ENCODE data around the gene CEP78. TPM values are rescaled to one million over a fixed set of nuclear protein-coding genes. Genes with fewer than 3 reads are reported as not detected.

Gene CEP78
- total RNA-seq, 1 experiment from 2014 or later, result 57.8 TPM

- Histone ChIP-seq H4K91ac (ENCODE audit: insufficient read length, low read depth, low read length) (no peak overlapping the region), H3K4me2 (ENCODE audit: insufficient read depth, insufficient read length, low read length) (no peak overlapping the region), H2BK120ac (ENCODE audit: low read depth, low read length, poor library complexity, severe bottlenecking) (no peak overlapping the region), H2BK15ac (ENCODE audit: low read depth, low read length) (no peak overlapping the region), H3K23me2 (ENCODE audit: insufficient read length, low read depth, low read length, poor library complexity, severe bottlenecking) (peaks cover 9% of the 10 kb centered on the region), H3K23ac (ENCODE audit: insufficient read length, low read depth, low read length) (no peak overlapping the region), H3K79me1 (ENCODE audit: insufficient read depth, low read depth, low read length, poor library complexity, severe bottlenecking) (peaks cover 4% of the 10 kb centered on the region), H3K9me3 (ENCODE audit: control insufficient read depth, low read depth, low read length) (no peaks in the 10 kb centered on the region), H3K4me1 (ENCODE audit: insufficient read depth, low read length) (0 out of 2 replicates have a peak, but pooled peaks cover 2% of the 10 kb centered on the region), H4K8ac (replicated peaks; ENCODE audit: insufficient read length, low read depth, low read length) (no peak overlapping the region), H3K27me3 (ENCODE audit: insufficient read depth, low read length) (no peaks in the 10 kb centered on the region), H3K18ac (ENCODE audit: insufficient read length, low read depth, low read length) (no peak overlapping the region), H3K79me2 (ENCODE audit: insufficient read depth, low read length) (peaks cover 3% of the 10 kb centered on the region; the same call in 1 of the 2 replicates), H2AFZ (ENCODE audit: low read length) (no peak overlapping the region), H3K27ac (ENCODE audit: insufficient read length, low read depth, low read length) (no peak overlapping the region), H2AK5ac (ENCODE audit: insufficient read length, low read length) (no peak overlapping the region), H2BK20ac (ENCODE audit: low read depth, low read length, poor library complexity, severe bottlenecking) (no peak overlapping the region), H4K5ac (ENCODE audit: insufficient read length, low read depth, low read length) (no peak overlapping the region), H2BK5ac (ENCODE audit: insufficient read length, low read length) (no peak overlapping the region), H3T11ph (ENCODE audit: low read length) (no peak overlapping the region), H3K4ac (ENCODE audit: low read depth, low read length) (no peak overlapping the region), H3K14ac (ENCODE audit: insufficient read depth, low read length) (no peak overlapping the region), H3K56ac (ENCODE audit: insufficient read length, low read depth, low read length) (no peak overlapping the region), H3K9ac (ENCODE audit: extremely low read depth, insufficient read length, low read length) (no peak overlapping the region), H2BK12ac (ENCODE audit: insufficient read length, low read depth, low read length) (no peak overlapping the region), H4K20me1 (ENCODE audit: control insufficient read depth, insufficient read depth, insufficient read length) (no peaks in the 10 kb centered on the region)
- no peak for TF ChIP-seq CTCF (conservative IDR thresholded peaks at IDR 0.05)
- no CpG with 5 or more reads among the region's 13 CpGs for WGBS (ENCODE audit: extremely low coverage, insufficient read length, low lambda C conversion rate)
- peak overlapping the region; percentile 17 to 64; a peak in 3 of 5 replicates for H3K4me3 Mint-ChIP-seq
- no peaks in the 10 kb centered on the region for H3K9me3 Mint-ChIP-seq
- peak overlapping the region in 1 of 3 experiments; percentile 21; a peak in 3 of 7 replicates for H3K27ac Mint-ChIP-seq
- peaks cover 18 to 19% of the 10 kb centered on the region in 2 experiments for H3K4me1 Mint-ChIP-seq
- no peaks in the 10 kb centered on the region; the same call in 1 of the 2 replicates for H3K27me3 Mint-ChIP-seq (ENCODE audit: low read depth)
- no peak for DNase-seq
- H3K36me3 Mint-ChIP-seq (ENCODE audit: insufficient read depth in 1 of 3, low read depth in 3 of 3), result peaks cover 11 to 37% (median 34%) of the 10 kb centered on the region in 3 experiments
These were observed 2.5 kb downstream of the CEP78 start for GRCh38 chr9:78238046-78239038.
